ENCODE data around the gene ZFP91. TPM values are rescaled to one million over a fixed set of nuclear protein-coding genes. Genes with fewer than 3 reads are reported as not detected.

The ZFP91 gene
- polyA plus RNA-seq, 1 of the 3 experiments (the other 2 are of a cell fraction), result 12.2 TPM

DNA sequence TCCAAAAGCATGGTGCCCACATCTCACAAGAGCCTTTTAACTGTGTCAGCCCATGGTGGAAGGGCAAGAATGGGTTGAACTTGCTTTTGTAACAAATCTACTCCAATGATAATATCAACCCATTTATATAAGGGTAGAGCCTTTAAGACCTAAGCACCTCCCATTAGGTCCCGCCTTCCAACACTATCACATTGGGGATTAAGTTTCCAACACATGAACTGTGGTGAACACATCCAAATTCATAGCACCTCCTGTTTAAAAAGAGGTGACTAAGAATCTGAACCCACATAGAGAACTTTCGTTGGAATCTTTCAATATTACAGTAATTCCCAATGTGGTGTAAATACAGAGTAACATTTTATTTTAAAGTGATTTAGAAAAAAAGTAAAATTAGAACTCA lies 34.4 kb downstream of the ZFP91 start:
- CTCF ChIA-PET, result interaction anchor here (1.0 kb wide), 1 partner anchor 8 kb away, joined by 3 read pairs; no protein-coding TSS in a partner anchor
- peaks cover 80 to 87% of the 10 kb centered on the region in 2 experiments for H3K36me3 ChIP-seq (replicated peaks in 1 of 2; ENCODE audit: control insufficient read depth in 1 of 2, insufficient read depth in 2 of 2, low read length in 1 of 2)
- 97% methylated on average over 2 of the region's 2 CpGs for WGBS (ENCODE audit: low lambda C conversion rate)

DNA sequence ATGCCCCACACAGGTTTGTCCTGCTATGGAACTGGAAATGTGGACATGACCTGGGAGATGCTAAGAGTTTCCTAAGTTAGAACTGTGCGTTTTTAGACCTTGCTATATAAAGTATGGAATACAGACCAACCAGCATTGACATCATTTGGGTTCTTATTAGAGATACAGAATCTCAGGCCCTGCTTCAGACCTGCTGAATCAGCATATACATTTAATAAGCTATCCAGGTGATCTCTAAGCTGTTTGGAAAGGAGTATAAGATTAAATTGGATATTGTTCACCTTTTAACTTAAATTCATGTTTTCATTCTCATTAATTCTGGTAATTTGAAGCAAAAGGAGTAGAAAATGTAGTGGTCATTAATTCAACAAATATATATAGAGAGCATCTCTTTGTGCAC lies 36.7 kb downstream of the ZFP91 start:
- Histone ChIP-seq H3K27ac (ENCODE audit: low read depth in 2 of 2, low read length in 1 of 2) (no peak overlapping the region), H2AFZ (ENCODE audit: low read depth) (no peak overlapping the region), H3K9me2 (no peaks in the 10 kb centered on the region), H3K36me3 (replicated peaks in 1 of 2; ENCODE audit: control insufficient read depth in 1 of 2, insufficient read depth in 2 of 2, low read length in 1 of 2) (peaks cover 92 to 100% of the 10 kb centered on the region in 2 experiments), H3K4me3 (ENCODE audit: low read depth in 2 of 2, low read length in 1 of 2) (no peak overlapping the region), H3K9me3 (no peaks in the 10 kb centered on the region), H3F3A (replicated peaks; ENCODE audit: insufficient read depth) (no peaks in the 10 kb centered on the region), H3K4me1 (ENCODE audit: control insufficient read depth in 1 of 2, insufficient read depth in 2 of 2, low read depth in 1 of 2, low read length in 1 of 2) (no peaks in the 10 kb centered on the region), H3K79me2 (ENCODE audit: insufficient read depth) (peaks cover 10% of the 10 kb centered on the region; the same call in 1 of the 2 replicates), H4K20me1 (ENCODE audit: insufficient read depth) (no peaks in the 10 kb centered on the region), H3K4me2 (no peak overlapping the region), H3K27me3 (ENCODE audit: insufficient read depth) (no peaks in the 10 kb centered on the region), H3K9ac (no peak overlapping the region)
- WGBS (ENCODE audit: low lambda C conversion rate), result 92% methylated on average over 1 of the region's 1 CpG
- DNase-seq, result no peak
- no peak for TF ChIP-seq CHD2 (IDR thresholded peaks at IDR 0.05; ENCODE audit: low read length, partially characterized antibody)
- no peak for TF ChIP-seq TEAD4 (IDR thresholded peaks at IDR 0.05; ENCODE audit: borderline replicate concordance, insufficient read depth)
- ChIA-PET CTCF (no interaction called here), POLR2A (no interaction called here)

More for the DNA sequence above, 34.4 kb downstream of the ZFP91 start:
- Histone ChIP-seq H3K4me2 (no peak overlapping the region), H3K4me1 (ENCODE audit: control insufficient read depth in 1 of 2, insufficient read depth in 2 of 2, low read depth in 1 of 2, low read length in 1 of 2) (no peaks in the 10 kb centered on the region; a peak in 1 of 4 replicates), H3K9ac (no peak overlapping the region), H3K79me2 (ENCODE audit: insufficient read depth) (peaks cover 30% of the 10 kb centered on the region), H4K20me1 (ENCODE audit: insufficient read depth) (0 out of 2 replicates have a peak, but pooled peaks cover 6% of the 10 kb centered on the region), H3K4me3 (ENCODE audit: low read depth in 2 of 2, low read length in 1 of 2) (no peak overlapping the region), H3K27ac (ENCODE audit: low read depth in 2 of 2, low read length in 1 of 2) (no peak overlapping the region), H2AFZ (ENCODE audit: low read depth) (no peak overlapping the region), H3K9me2 (no peaks in the 10 kb centered on the region), H3K9me3 (no peaks in the 10 kb centered on the region), H3F3A (replicated peaks; ENCODE audit: insufficient read depth) (peaks cover 4% of the 10 kb centered on the region), H3K27me3 (ENCODE audit: insufficient read depth) (no peaks in the 10 kb centered on the region)
- POLR2A ChIA-PET, result no interaction called here
- TF ChIP-seq RCOR1 (IDR thresholded peaks at IDR 0.05; ENCODE audit: low read length) (no peak), SMC3 (IDR thresholded peaks at IDR 0.05; ENCODE audit: low read depth, low read length) (no peak), FOXJ3 (CRISPR knock-in tag; IDR thresholded peaks at IDR 0.05) (no peak), NFIC (IDR thresholded peaks at IDR 0.05; ENCODE audit: borderline replicate concordance) (no peak), ELF1 (IDR thresholded peaks at IDR 0.05) (no peak), YY1 (IDR thresholded peaks at IDR 0.05; ENCODE audit: low read depth) (no peak)
- TF ChIP-seq, protein P1, sequence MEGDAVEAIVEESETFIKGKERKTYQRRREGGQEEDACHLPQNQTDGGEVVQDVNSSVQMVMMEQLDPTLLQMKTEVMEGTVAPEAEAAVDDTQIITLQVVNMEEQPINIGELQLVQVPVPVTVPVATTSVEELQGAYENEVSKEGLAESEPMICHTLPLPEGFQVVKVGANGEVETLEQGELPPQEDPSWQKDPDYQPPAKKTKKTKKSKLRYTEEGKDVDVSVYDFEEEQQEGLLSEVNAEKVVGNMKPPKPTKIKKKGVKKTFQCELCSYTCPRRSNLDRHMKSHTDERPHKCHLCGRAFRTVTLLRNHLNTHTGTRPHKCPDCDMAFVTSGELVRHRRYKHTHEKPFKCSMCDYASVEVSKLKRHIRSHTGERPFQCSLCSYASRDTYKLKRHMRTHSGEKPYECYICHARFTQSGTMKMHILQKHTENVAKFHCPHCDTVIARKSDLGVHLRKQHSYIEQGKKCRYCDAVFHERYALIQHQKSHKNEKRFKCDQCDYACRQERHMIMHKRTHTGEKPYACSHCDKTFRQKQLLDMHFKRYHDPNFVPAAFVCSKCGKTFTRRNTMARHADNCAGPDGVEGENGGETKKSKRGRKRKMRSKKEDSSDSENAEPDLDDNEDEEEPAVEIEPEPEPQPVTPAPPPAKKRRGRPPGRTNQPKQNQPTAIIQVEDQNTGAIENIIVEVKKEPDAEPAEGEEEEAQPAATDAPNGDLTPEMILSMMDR (IDR thresholded peaks at IDR 0.05), result no peak
- TF ChIP-seq, protein P2, sequence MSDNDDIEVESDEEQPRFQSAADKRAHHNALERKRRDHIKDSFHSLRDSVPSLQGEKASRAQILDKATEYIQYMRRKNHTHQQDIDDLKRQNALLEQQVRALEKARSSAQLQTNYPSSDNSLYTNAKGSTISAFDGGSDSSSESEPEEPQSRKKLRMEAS (IDR thresholded peaks at IDR 0.05; ENCODE audit: low read depth), result no peak
- TF ChIP-seq, protein P3, sequence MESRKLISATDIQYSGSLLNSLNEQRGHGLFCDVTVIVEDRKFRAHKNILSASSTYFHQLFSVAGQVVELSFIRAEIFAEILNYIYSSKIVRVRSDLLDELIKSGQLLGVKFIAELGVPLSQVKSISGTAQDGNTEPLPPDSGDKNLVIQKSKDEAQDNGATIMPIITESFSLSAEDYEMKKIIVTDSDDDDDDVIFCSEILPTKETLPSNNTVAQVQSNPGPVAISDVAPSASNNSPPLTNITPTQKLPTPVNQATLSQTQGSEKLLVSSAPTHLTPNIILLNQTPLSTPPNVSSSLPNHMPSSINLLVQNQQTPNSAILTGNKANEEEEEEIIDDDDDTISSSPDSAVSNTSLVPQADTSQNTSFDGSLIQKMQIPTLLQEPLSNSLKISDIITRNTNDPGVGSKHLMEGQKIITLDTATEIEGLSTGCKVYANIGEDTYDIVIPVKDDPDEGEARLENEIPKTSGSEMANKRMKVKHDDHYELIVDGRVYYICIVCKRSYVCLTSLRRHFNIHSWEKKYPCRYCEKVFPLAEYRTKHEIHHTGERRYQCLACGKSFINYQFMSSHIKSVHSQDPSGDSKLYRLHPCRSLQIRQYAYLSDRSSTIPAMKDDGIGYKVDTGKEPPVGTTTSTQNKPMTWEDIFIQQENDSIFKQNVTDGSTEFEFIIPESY (IDR thresholded peaks at IDR 0.05; ENCODE audit: borderline replicate concordance, low read depth), result no peak
- DNase-seq, result no peak
